ENCODE data around the gene COG4. TPM values are rescaled to one million over a fixed set of nuclear protein-coding genes. Genes with fewer than 3 reads are reported as not detected.

The COG4 gene
- total RNA-seq, 1 experiment from 2014 or later = 107 TPM

DNA sequence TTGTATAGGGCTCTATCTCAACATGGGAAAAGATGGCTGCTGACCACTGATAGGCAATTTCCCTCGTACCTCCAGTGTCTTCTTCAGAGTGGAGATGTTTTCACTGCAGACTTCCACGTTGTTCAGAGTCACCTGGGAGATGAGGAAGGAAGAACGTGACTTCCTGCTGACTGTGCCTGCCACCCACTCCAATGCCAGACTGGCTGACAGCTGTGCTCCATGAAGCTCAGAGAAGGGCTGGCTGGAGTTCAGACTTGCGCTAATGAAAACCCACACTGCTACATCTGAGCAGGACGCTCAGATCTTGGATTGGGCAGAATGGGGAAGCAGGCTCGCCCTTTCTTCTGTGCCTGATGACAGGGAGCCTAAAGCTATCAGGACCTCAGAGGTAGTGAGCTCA lies 33.1 kb downstream of the COG4 start:
- no peak for DNase-seq (ENCODE audit: low read depth)
- in situ Hi-C loops (cut with HindIII; ENCODE audit: low pct_unique_long_range_greater_than_20kb, low sequenced_read_pairs) = no loop called here

DNA sequence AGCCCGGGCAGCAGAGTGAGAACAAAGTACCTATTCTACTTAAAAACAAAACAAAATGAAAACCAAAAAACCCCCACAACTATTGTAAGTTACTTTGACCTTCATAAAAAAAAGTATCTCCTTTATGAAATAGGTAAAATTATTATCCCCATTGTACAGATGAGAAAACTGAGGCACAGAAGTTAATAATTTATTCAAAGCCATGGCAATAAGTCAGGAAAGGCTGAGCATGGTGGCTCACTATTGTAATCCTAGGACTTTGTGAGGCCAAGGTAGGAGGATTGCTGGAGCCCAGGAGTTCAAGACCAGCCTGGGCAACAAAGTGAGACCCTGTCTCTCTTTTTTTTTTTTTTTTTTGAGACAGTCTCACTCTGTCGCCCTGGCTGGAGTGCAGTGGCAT lies 38.5 kb downstream of the COG4 start:
- in situ Hi-C loops (cut with HindIII; ENCODE audit: low pct_unique_long_range_greater_than_20kb, low sequenced_read_pairs) = no loop called here
- DNase-seq (ENCODE audit: low read depth) = no peak

- DNase-seq (ENCODE audit: low read depth) = no peak
- in situ Hi-C loops (cut with HindIII; ENCODE audit: low pct_unique_long_range_greater_than_20kb, low sequenced_read_pairs) = no loop called here
Observed at GRCh38 chr16:70483426-70483825, 39.9 kb downstream of the COG4 start.

- in situ Hi-C loops (cut with HindIII; ENCODE audit: low pct_unique_long_range_greater_than_20kb, low sequenced_read_pairs) = no loop called here
- peak; percentile 29 for DNase-seq (ENCODE audit: low read depth)
Observed at GRCh38 chr16:70482624-70483023, 40.7 kb downstream of the COG4 start.

DNA sequence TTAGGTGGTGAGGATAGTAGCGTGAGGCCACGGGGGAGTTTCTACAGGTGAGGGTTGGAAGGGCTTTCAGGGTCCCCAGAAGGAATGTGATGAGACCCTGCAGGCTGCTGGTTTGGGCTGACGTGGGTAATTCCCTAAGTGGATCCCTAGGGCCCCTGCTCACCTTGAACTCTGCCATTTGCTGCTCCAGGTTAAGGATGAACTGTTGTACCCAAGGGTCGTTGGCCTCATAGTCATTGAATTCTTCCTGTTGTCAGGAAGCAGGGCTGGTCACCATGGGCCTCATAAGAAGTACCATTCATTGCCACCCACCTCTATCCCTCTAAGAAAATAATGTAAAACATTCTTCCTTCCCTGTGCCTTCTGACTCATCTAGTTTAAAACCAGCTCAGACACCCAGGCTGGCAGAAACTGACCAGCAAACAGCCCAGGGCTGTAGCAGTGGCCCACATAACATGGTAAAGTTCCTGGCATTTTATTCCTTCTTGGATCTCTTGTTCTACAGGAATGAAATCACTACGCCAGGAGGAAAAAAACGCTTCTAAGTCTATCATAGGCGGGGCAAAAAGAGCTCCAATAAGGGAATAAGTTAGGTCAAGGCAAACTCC lies 41.3 kb downstream of the COG4 start:
- in situ Hi-C loops (cut with HindIII; ENCODE audit: low pct_unique_long_range_greater_than_20kb, low sequenced_read_pairs) = no loop called here
- DNase-seq (ENCODE audit: low read depth) = peak; percentile 27

DNA sequence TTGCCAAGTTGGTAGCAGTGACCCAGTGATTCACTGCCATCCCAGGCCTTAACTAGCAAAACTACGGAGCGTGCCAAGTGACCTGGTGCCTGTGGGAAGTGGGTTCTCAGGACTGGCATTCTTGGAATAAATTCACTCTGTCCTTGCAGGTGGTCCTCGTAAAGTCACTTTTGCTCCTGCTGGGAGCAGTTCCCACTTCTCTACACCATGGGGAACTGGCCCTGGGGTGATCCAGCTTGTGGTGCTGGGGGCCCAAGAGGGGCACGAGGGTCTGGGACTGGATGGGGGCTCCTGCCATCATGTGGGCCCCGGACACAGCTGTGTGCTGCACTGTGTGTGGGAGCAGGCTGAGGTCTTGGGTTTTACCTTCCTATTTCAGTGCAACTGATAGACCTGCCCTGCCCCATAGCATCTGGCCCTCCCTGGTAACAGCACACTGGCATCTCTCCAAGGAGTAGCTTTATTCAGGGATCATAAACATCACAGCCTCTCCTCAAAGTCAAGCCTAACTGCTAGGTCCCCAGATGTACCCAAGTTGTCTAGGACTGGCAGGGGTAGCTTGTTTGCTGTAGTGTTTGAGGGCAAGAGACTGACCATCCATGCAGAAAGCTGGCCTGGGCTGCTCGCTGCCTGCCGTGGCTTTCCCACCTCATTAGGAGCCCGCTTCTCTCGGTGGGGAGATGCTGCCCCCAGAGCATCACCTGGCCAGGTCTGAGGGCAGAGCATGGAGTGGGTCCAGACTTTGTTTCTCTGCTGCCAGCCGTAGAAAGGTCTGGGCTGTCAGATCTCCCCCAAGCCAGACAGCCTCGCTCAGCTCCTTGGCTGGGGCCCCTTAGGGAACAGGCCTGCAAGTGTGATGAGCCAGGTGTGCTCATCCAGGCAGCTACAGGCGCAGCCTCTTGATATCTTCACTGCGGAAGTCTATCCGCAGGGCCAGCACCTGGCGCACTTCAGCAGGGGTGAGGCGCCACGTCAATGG lies 42.9 kb downstream of the COG4 start:
- in situ Hi-C loops (cut with HindIII; ENCODE audit: low pct_unique_long_range_greater_than_20kb, low sequenced_read_pairs) = no loop called here
- DNase-seq (ENCODE audit: low read depth) = no peak

- in situ Hi-C loops (cut with HindIII; ENCODE audit: low pct_unique_long_range_greater_than_20kb, low sequenced_read_pairs) = no loop called here
Observed at GRCh38 chr16:70478912-70479341, 44.4 kb downstream of the COG4 start.

GRCh38 chr16:70478169-70478568 lies 45.2 kb downstream of the COG4 start:
- DNase-seq (ENCODE audit: low read depth) = no peak
- in situ Hi-C loops (cut with HindIII; ENCODE audit: low pct_unique_long_range_greater_than_20kb, low sequenced_read_pairs) = no loop called here

More at GRCh38 chr16:70478912-70479341, 44.4 kb downstream of the COG4 start:
- DNase-seq (ENCODE audit: low read depth) = no peak

GRCh38 chr16:70476272-70477020 lies 46.9 kb downstream of the COG4 start:
- DNase-seq (ENCODE audit: low read depth) = peak; percentile 73
- in situ Hi-C loops (cut with HindIII; ENCODE audit: low pct_unique_long_range_greater_than_20kb, low sequenced_read_pairs) = no loop called here

- in situ Hi-C loops (cut with HindIII; ENCODE audit: low pct_unique_long_range_greater_than_20kb, low sequenced_read_pairs) = no loop called here
- no peak for DNase-seq (ENCODE audit: low read depth)
Observed at GRCh38 chr16:70475054-70475871, 48.1 kb downstream of the COG4 start.

DNA sequence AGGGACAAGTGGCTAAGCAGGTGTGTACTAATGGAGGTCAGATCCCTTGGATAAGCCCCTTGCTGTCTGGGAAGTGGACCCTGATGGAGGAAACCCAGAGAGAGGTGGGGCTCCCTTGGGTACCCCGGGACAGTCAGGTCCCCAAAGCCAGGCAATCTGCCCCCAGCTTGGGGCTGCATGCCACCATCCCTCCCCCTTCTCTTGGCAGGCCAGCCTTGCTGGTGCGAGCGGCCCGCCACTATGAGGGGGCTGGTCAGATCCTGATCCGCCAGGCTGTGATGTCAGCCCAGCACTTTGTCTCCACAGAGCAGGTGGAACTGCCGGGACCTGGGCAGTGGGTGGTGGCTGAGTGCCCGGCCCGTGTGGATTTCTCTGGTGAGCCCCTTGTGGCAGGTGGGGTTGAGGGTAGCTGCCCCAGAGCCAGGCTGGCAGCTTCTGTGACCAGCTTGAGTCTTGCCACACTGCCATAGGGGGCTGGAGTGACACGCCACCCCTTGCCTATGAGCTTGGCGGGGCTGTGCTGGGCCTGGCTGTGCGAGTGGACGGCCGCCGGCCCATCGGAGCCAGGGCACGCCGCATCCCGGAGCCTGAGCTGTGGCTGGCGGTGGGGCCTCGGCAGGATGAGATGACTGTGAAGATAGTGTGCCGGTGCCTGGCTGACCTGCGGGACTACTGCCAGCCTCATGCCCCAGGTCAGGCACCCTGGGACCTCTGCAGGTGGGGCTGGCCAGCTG lies 48.9 kb downstream of the COG4 start:
- no peak for DNase-seq (ENCODE audit: low read depth)
- in situ Hi-C loops (cut with HindIII; ENCODE audit: low pct_unique_long_range_greater_than_20kb, low sequenced_read_pairs) = no loop called here

DNA sequence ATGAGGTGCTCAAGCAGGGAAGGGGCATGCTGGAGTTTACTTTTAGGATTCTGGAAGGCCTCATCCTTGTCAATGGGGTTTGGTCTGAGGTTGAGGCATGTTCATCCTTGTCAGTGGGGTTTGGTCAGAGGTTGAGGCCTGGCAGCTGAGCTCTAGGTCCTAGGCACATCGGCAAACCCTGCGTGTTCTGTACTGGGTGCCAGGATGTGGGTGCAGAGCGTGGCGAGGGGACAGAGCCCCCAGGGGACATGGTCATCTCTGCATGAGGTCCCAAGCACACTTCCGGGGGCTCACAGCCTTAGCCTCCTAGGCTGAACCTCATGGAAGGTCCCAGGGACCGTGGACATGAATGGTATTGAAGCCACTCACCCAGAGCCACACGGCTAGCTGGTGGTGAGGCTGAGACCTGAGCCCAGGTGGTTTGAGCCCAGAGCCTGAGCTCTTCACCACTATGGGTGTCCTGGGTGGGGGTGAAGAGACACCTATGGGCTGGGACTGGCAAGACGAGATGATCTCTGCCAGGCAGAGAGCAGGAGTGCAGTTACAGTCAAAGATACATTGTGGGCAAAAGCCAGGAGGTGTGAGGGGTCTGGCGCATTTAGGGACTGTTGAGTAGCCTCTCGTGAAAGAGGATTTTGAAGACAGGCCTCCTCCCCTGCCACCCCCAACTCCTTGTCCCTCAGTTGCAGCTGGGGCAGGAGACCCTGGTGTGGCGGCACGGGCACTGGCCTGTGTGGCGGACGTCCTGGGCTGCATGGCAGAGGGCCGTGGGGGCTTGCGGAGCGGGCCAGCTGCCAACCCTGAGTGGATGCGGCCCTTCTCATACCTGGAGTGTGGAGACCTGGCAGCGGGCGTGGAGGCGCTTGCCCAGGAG lies 49.7 kb downstream of the COG4 start:
- in situ Hi-C loops (cut with HindIII; ENCODE audit: low pct_unique_long_range_greater_than_20kb, low sequenced_read_pairs) = no loop called here
- DNase-seq (ENCODE audit: low read depth) = no peak

GRCh38 chr16:70472786-70473433 lies 50.4 kb downstream of the COG4 start:
- DNase-seq (ENCODE audit: low read depth) = no peak
- in situ Hi-C loops (cut with HindIII; ENCODE audit: low pct_unique_long_range_greater_than_20kb, low sequenced_read_pairs) = no loop called here

- in situ Hi-C loops (cut with HindIII; ENCODE audit: low pct_unique_long_range_greater_than_20kb, low sequenced_read_pairs) = no loop called here
Observed at GRCh38 chr16:70470927-70471341, 52.4 kb downstream of the COG4 start.

DNA sequence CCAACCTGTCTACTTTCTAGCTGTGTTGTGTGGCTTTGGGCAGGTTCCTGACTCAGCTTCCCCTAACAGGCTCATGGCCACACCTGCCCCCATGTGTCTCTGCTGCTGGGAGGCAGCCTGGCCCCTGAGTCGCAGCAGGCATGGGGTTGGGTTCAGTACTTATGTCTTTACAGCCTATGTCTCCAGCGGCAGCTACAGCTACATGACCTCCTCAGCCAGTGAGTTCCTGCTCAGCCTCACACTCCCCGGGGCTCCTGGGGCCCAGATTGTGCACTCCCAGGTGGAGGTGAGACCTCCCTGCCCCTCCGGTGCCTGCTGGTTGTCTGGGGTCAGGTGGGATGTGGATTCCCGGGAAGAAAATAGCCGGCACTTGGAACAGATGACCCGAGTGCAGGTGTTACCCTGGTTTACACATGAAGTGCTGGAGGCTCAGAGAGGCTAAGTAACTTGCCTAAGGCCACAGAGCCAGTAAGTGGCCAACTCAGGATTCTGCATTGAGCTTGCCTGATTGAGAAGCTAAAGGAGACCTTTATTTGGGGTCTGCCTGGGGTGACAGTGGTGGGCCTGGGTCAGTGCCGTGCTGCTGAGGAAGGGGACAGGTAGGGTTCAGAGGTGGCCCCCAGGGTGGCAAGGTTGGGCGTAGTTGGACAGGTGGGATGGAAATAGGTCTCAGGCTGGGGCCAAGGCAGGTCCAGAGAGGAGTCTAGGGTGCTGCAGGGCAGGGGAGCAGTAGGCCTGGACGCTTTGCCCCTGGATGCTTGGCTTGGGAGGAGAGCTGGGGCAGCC lies 53.0 kb downstream of the COG4 start:
- DNase-seq (ENCODE audit: low read depth) = no peak
- in situ Hi-C loops (cut with HindIII; ENCODE audit: low pct_unique_long_range_greater_than_20kb, low sequenced_read_pairs) = no loop called here

More at GRCh38 chr16:70470927-70471341, 52.4 kb downstream of the COG4 start:
- no peak for DNase-seq (ENCODE audit: low read depth)

Data from Caki2 (cell line).